ENCODE measurements around the gene ENOX1. TPM values are rescaled to one million over a fixed set of nuclear protein-coding genes. Genes with fewer than 3 reads are reported as not detected.

ENOX1 gene
- total RNA-seq, 1 donor from 2014 or later, result 1.1 TPM

DNA sequence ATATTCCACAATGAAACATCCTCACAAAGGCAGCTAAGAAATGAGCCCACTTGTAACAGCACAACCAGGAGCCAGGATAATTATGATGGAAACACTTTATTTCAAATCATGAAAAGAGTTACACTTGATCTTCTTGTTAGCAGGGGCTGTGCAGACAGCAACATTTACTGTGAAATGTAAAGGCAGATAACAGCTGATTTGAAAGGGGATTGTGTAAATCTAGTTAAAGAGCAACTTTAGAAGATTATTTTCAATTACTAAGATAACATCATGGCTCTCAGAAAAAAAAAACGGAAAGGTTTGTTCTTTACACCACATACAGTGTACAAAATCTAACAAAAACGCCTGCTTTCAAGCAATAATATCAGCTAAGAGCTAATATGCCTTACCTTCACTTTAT is 22.4 kb downstream of the ENOX1 start:
- H3K27me3 Mint-ChIP-seq (ENCODE audit: insufficient read depth, low read depth), result no peaks in the 10 kb centered on the region
- Histone ChIP-seq H3K79me2 (ENCODE audit: low read depth) (no peaks in the 10 kb centered on the region), H3K9ac (no peak overlapping the region), H3K4me3 (no peak overlapping the region), H2AFZ (replicated peaks) (no peak overlapping the region), H3K27me3 (no peaks in the 10 kb centered on the region), H3K4me2 (no peak overlapping the region), H4K20me1 (ENCODE audit: low read depth) (no peaks in the 10 kb centered on the region), H3K36me3 (no peaks in the 10 kb centered on the region), H3K4me1 (peaks cover 30% of the 10 kb centered on the region), H3K27ac (no peak overlapping the region), H3F3A (ENCODE audit: low read depth) (no peaks in the 10 kb centered on the region), H3K9me3 (ENCODE audit: low read depth) (no peaks in the 10 kb centered on the region)
- DNase-seq (ENCODE audit: low spot score), result no peak
- no peak overlapping the region for H3K4me3 Mint-ChIP-seq
- TF ChIP-seq EZH2 (IDR thresholded peaks at IDR 0.05), result no peak
- TF ChIP-seq, protein P1, sequence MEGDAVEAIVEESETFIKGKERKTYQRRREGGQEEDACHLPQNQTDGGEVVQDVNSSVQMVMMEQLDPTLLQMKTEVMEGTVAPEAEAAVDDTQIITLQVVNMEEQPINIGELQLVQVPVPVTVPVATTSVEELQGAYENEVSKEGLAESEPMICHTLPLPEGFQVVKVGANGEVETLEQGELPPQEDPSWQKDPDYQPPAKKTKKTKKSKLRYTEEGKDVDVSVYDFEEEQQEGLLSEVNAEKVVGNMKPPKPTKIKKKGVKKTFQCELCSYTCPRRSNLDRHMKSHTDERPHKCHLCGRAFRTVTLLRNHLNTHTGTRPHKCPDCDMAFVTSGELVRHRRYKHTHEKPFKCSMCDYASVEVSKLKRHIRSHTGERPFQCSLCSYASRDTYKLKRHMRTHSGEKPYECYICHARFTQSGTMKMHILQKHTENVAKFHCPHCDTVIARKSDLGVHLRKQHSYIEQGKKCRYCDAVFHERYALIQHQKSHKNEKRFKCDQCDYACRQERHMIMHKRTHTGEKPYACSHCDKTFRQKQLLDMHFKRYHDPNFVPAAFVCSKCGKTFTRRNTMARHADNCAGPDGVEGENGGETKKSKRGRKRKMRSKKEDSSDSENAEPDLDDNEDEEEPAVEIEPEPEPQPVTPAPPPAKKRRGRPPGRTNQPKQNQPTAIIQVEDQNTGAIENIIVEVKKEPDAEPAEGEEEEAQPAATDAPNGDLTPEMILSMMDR (IDR thresholded peaks at IDR 0.05), result no peak
- no peak for TF ChIP-seq EZH2phosphoT487 (IDR thresholded peaks at IDR 0.05)
- no peaks in the 10 kb centered on the region for H3K9me3 Mint-ChIP-seq
- H3K27ac Mint-ChIP-seq, result no peak overlapping the region
- H3K36me3 Mint-ChIP-seq, result no peaks in the 10 kb centered on the region
- peaks cover 5% of the 10 kb centered on the region for H3K4me1 Mint-ChIP-seq

DNA sequence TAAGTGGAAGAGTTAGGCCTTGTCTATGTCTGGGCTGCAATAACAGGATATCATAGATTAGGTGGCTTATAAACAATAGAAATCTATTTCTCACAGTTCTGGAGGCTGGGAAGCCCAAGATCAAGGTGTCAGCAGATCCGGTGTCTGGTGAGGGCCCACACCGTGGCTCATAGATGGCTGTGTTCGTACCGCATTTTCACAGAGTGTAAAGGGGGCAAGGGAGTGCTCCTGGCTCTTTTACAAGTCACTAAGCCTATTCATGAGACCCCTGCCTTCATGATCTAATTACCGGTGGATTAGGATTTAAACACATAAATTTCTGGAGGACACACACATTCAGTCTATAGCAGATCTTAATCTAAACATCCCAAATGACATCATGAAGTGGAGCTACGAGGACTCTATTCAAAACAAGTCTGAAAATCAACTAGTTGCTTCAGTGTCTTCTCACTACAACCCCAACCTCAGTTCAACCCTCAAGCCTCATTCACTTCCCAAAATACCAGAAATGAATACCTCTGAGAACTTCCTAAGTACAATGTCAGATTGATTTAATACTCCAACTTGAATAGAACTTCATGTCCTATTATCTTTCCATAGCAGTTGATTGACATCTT is 23.5 kb downstream of the ENOX1 start:
- H4K20me1 ChIP-seq (ENCODE audit: low read depth), result no peaks in the 10 kb centered on the region
- DNase-seq (ENCODE audit: low spot score), result no peak
- Mint-ChIP-seq H3K4me3 (no peak overlapping the region), H3K9me3 (no peaks in the 10 kb centered on the region), H3K36me3 (no peaks in the 10 kb centered on the region), H3K27me3 (ENCODE audit: insufficient read depth, low read depth) (no peaks in the 10 kb centered on the region), H3K27ac (no peak overlapping the region), H3K4me1 (peaks cover 5% of the 10 kb centered on the region)
- H3K4me3 ChIP-seq, result no peak overlapping the region
- H3K27ac ChIP-seq, result no peak overlapping the region
- H3K27me3 ChIP-seq, result no peaks in the 10 kb centered on the region
- no peak overlapping the region for H3K9ac ChIP-seq
- H3K4me1 ChIP-seq, result peaks cover 30% of the 10 kb centered on the region
- H2AFZ ChIP-seq (replicated peaks), result no peak overlapping the region
- no peak for TF ChIP-seq EZH2phosphoT487 (IDR thresholded peaks at IDR 0.05)
- TF ChIP-seq, protein P1 (IDR thresholded peaks at IDR 0.05), result no peak
- no peak for TF ChIP-seq EZH2 (IDR thresholded peaks at IDR 0.05)
- no peak overlapping the region for H3K4me2 ChIP-seq
- no peaks in the 10 kb centered on the region for H3K36me3 ChIP-seq
- H3K9me3 ChIP-seq (ENCODE audit: low read depth), result no peaks in the 10 kb centered on the region
- H3F3A ChIP-seq (ENCODE audit: low read depth), result no peaks in the 10 kb centered on the region
- no peaks in the 10 kb centered on the region for H3K79me2 ChIP-seq (ENCODE audit: low read depth)

DNA sequence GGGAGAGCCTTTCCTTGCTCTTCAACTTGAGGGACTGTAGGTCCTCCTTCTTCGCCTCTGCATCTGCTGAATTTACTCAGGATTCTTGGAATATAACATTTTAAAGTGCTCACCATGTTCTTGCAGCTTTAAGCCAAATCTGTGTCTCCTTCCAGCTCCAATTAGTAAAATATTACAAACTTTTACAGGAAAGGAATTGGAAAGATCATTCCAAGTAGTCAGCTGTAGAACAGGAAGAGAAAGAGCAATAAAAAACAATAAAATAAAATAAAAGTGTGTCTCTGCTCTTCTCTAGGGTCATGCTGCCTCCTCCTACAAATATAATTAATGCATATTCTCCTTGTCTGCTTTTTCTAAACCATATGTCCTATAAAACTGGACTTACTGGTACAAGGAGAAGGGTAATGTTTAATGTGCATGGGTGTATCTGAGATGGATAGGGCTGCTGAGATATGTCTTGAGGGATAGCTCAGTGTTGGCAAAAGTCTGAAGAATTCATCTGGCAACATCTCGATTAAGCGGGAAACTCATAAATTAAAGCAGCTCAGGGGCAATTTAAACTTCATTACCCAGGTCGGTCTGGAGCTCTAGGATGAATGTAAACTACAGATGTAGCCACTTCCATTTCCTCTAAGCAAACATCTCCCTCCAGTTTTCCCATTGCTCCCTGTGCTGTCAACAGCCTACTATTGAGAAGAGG is 25.0 kb downstream of the ENOX1 start:
- H3K9me3 Mint-ChIP-seq, result no peaks in the 10 kb centered on the region
- DNase-seq (ENCODE audit: low spot score), result no peak
- Histone ChIP-seq H3K4me1 (peaks cover 30% of the 10 kb centered on the region), H3K79me2 (ENCODE audit: low read depth) (no peaks in the 10 kb centered on the region), H3K4me3 (no peak overlapping the region), H3K36me3 (no peaks in the 10 kb centered on the region), H3K27me3 (no peaks in the 10 kb centered on the region), H2AFZ (replicated peaks) (no peak overlapping the region), H4K20me1 (ENCODE audit: low read depth) (no peaks in the 10 kb centered on the region), H3K9me3 (ENCODE audit: low read depth) (no peaks in the 10 kb centered on the region), H3F3A (ENCODE audit: low read depth) (no peaks in the 10 kb centered on the region), H3K9ac (no peak overlapping the region), H3K4me2 (no peak overlapping the region), H3K27ac (no peak overlapping the region)
- no peak overlapping the region for H3K4me3 Mint-ChIP-seq
- H3K27ac Mint-ChIP-seq, result no peak overlapping the region
- H3K4me1 Mint-ChIP-seq, result peaks cover 5% of the 10 kb centered on the region
- H3K36me3 Mint-ChIP-seq, result no peaks in the 10 kb centered on the region
- no peak for TF ChIP-seq EZH2phosphoT487 (IDR thresholded peaks at IDR 0.05)
- no peak for TF ChIP-seq EZH2 (IDR thresholded peaks at IDR 0.05)
- TF ChIP-seq, protein P1 (IDR thresholded peaks at IDR 0.05), result no peak
- no peaks in the 10 kb centered on the region for H3K27me3 Mint-ChIP-seq (ENCODE audit: insufficient read depth, low read depth)
